Measurements from ENCODE around the gene ETV4. TPM values are rescaled to one million over a fixed set of nuclear protein-coding genes. Genes with fewer than 3 reads are reported as not detected.

ETV4 gene
- total and polyA plus RNA-seq, 2 of the 13 experiments (the other 11 are each of a cell fraction or from before 2014, with no cell fraction given): 128 to 330 TPM

GRCh38 chr17:43543771-43544575 is 2.2 kb downstream of the ETV4 start (continued):
- TF ChIP-seq, protein P1, sequence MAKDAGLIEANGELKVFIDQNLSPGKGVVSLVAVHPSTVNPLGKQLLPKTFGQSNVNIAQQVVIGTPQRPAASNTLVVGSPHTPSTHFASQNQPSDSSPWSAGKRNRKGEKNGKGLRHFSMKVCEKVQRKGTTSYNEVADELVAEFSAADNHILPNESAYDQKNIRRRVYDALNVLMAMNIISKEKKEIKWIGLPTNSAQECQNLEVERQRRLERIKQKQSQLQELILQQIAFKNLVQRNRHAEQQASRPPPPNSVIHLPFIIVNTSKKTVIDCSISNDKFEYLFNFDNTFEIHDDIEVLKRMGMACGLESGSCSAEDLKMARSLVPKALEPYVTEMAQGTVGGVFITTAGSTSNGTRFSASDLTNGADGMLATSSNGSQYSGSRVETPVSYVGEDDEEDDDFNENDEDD (CRISPR knock-in tag; IDR thresholded peaks at IDR 0.05; ENCODE audit: borderline replicate concordance): no peak
- no peak for TF ChIP-seq THAP8 (CRISPR knock-in tag; IDR thresholded peaks at IDR 0.05; ENCODE audit: borderline replicate concordance)
- TF ChIP-seq, protein P2, sequence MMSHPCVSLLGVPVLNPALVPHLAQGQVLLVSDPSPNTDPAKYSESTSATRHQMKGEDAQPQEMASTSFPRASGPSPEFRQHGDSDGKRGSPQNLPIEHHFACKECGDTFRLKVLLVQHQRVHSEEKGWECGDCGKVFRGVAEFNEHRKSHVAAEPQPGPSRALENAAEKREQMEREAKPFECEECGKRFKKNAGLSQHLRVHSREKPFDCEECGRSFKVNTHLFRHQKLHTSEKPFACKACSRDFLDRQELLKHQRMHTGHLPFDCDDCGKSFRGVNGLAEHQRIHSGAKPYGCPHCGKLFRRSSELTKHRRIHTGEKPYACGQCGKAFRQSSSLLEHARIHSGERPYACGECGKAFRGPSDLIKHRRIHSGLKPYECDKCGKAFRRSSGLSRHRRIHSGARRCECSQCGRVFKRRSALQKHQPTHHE (CRISPR knock-in tag; IDR thresholded peaks at IDR 0.05; ENCODE audit: borderline replicate concordance): no peak
- no peak for TF ChIP-seq HNF1A (IDR thresholded peaks at IDR 0.05; ENCODE audit: low read depth)
- no peak for TF ChIP-seq HNF1A (CRISPR knock-in tag; IDR thresholded peaks at IDR 0.05; ENCODE audit: borderline replicate concordance)
- no peak for TF ChIP-seq HHEX (CRISPR knock-in tag; IDR thresholded peaks at IDR 0.05)
- no peak for TF ChIP-seq HOXA9 (CRISPR knock-in tag; IDR thresholded peaks at IDR 0.05; ENCODE audit: borderline replicate concordance)
- no peak for TF ChIP-seq SP5 (CRISPR knock-in tag; IDR thresholded peaks at IDR 0.05; ENCODE audit: borderline replicate concordance, low read depth)
- peak; percentile 23; the same call in 1 of the 2 replicates for TF ChIP-seq ZNF224 (CRISPR knock-in tag; IDR thresholded peaks at IDR 0.05)
- TF ChIP-seq CREBL2 (CRISPR knock-in tag; IDR thresholded peaks at IDR 0.05; ENCODE audit: borderline replicate concordance): no peak
- TF ChIP-seq ZFP36L1 (CRISPR knock-in tag; IDR thresholded peaks at IDR 0.05): no peak; the same call in 1 of the 2 replicates
- no peak for TF ChIP-seq DR1 (CRISPR knock-in tag; IDR thresholded peaks at IDR 0.05)
- TF ChIP-seq DZIP1 (CRISPR knock-in tag; IDR thresholded peaks at IDR 0.05): no peak
- TF ChIP-seq KLF9 (CRISPR knock-in tag; IDR thresholded peaks at IDR 0.05; ENCODE audit: low read depth): no peak
- no peak for TF ChIP-seq FOXA1 (IDR thresholded peaks at IDR 0.05)
- TF ChIP-seq FOXA1 (CRISPR knock-in tag; IDR thresholded peaks at IDR 0.05): no peak
- TF ChIP-seq ZMYM4 (CRISPR knock-in tag; IDR thresholded peaks at IDR 0.05): 0 out of 2 replicates have a peak, but pooled peaks have one; percentile 35
- 0 out of 4 replicates have a peak, but pooled peaks of 1 of the 2 experiments have one; percentile 16 for TF ChIP-seq POLR2A (IDR thresholded peaks at IDR 0.05; ENCODE audit: insufficient read depth in 1 of 2, low read depth in 2 of 2, low read length in 2 of 2)
- no peak for TF ChIP-seq ZNF713 (CRISPR knock-in tag; IDR thresholded peaks at IDR 0.05)
